Measurements from ENCODE around the gene MAP6. TPM values are rescaled to one million over a fixed set of nuclear protein-coding genes. Genes with fewer than 3 reads are reported as not detected.

MAP6 gene
- total RNA-seq, 2 experiments from 2014 or later: not detected

GRCh38 chr11:75606099-75606498, 62.7 kb downstream of the MAP6 start:
- Mint-ChIP-seq H3K4me3 (no peak overlapping the region), H3K9me3 (no peaks in the 10 kb centered on the region), H3K27me3 (no peaks in the 10 kb centered on the region), H3K4me1 (ENCODE audit: low read depth) (no peaks in the 10 kb centered on the region), H3K27ac (no peak overlapping the region), H3K36me3 (ENCODE audit: low read depth) (no peaks in the 10 kb centered on the region)
- Histone ChIP-seq H3K27ac (ENCODE audit: low read depth in 1 of 2, low read length in 2 of 2) (no peak overlapping the region), H3K9me3 (ENCODE audit: control insufficient read depth in 1 of 2, insufficient read depth in 1 of 2, low read length in 2 of 2) (peaks cover 0 to 5% of the 10 kb centered on the region in 2 experiments), H3K27me3 (ENCODE audit: control insufficient read depth in 1 of 2, insufficient read depth in 2 of 2, low read length in 2 of 2) (no peaks in the 10 kb centered on the region), H3K4me1 (ENCODE audit: insufficient read depth, low read length) (no peaks in the 10 kb centered on the region), H3K36me3 (ENCODE audit: insufficient read depth, low read length) (no peaks in the 10 kb centered on the region), H3K4me3 (ENCODE audit: low read length) (no peak overlapping the region)
- DNase-seq: no peak
- ChIA-PET CTCF (interaction anchor here (0.6 kb wide), 1 partner anchor 237 kb away, joined by 4 read pairs; no protein-coding TSS in a partner anchor), POLR2A (no interaction called here)
- no peak for ATAC-seq (ENCODE audit: poor library complexity)
- TF ChIP-seq CTCF (IDR thresholded peaks at IDR 0.05): no peak
- intact Hi-C loops (cut with DNase I, micrococcal nuclease): no loop called here

GRCh38 chr11:75603791-75604736, 64.8 kb downstream of the MAP6 start:
- Histone ChIP-seq H3K27ac (ENCODE audit: low read depth in 1 of 2, low read length in 2 of 2) (no peak overlapping the region), H3K4me1 (ENCODE audit: insufficient read depth, low read length) (no peaks in the 10 kb centered on the region), H3K27me3 (ENCODE audit: control insufficient read depth in 1 of 2, insufficient read depth in 2 of 2, low read length in 2 of 2) (no peaks in the 10 kb centered on the region), H3K4me3 (ENCODE audit: low read length) (no peak overlapping the region), H3K9me3 (ENCODE audit: control insufficient read depth in 1 of 2, insufficient read depth in 1 of 2, low read length in 2 of 2) (peaks cover 0 to 5% of the 10 kb centered on the region in 2 experiments), H3K36me3 (ENCODE audit: insufficient read depth, low read length) (no peaks in the 10 kb centered on the region)
- DNase-seq (no peak), ATAC-seq (ENCODE audit: poor library complexity) (no peak)
- ChIA-PET POLR2A (no interaction called here), CTCF (no interaction called here)
- no peak for TF ChIP-seq CTCF (IDR thresholded peaks at IDR 0.05)
- Mint-ChIP-seq H3K27ac (no peak overlapping the region), H3K4me3 (no peak overlapping the region), H3K27me3 (no peaks in the 10 kb centered on the region), H3K4me1 (ENCODE audit: low read depth) (no peaks in the 10 kb centered on the region), H3K36me3 (ENCODE audit: low read depth) (no peaks in the 10 kb centered on the region), H3K9me3 (no peaks in the 10 kb centered on the region)
- intact Hi-C loops (cut with DNase I, micrococcal nuclease): no loop called here

GRCh38 chr11:75602951-75603350, 65.9 kb downstream of the MAP6 start:
- no peaks in the 10 kb centered on the region for H3K27me3 Mint-ChIP-seq
- POLR2A ChIA-PET: no interaction called here
- DNase-seq: no peak
- no peaks in the 10 kb centered on the region for H3K4me1 Mint-ChIP-seq (ENCODE audit: low read depth)
- no peaks in the 10 kb centered on the region for H3K4me1 ChIP-seq (ENCODE audit: insufficient read depth, low read length)
- H3K36me3 Mint-ChIP-seq (ENCODE audit: low read depth): no peaks in the 10 kb centered on the region
- ATAC-seq (ENCODE audit: poor library complexity): no peak
- no peak for TF ChIP-seq CTCF (IDR thresholded peaks at IDR 0.05)
- intact Hi-C loops (cut with DNase I, micrococcal nuclease): no loop called here
- H3K9me3 ChIP-seq (ENCODE audit: control insufficient read depth in 1 of 2, insufficient read depth in 1 of 2, low read length in 2 of 2): peaks cover 0 to 5% of the 10 kb centered on the region in 2 experiments
- H3K4me3 Mint-ChIP-seq: no peak overlapping the region
- no peaks in the 10 kb centered on the region for H3K9me3 Mint-ChIP-seq
- CTCF ChIA-PET: no interaction called here
- no peaks in the 10 kb centered on the region for H3K36me3 ChIP-seq (ENCODE audit: insufficient read depth, low read length)
- no peak overlapping the region for H3K27ac Mint-ChIP-seq
- no peaks in the 10 kb centered on the region for H3K27me3 ChIP-seq (ENCODE audit: control insufficient read depth in 1 of 2, insufficient read depth in 2 of 2, low read length in 2 of 2)
- no peak overlapping the region for H3K4me3 ChIP-seq (ENCODE audit: low read length)
- H3K27ac ChIP-seq (ENCODE audit: low read depth in 1 of 2, low read length in 2 of 2): no peak overlapping the region
